B cell (primary cell): Measurements from ENCODE around the gene CEBPB.

Experiments
- EZH2 ChIP-seq: IDR thresholded peaks from 2 replicates; pipeline ENCODE4 v1.6.1; 2012; ENCODE audit warnings: borderline replicate concordance, low read depth, mild to moderate bottlenecking, moderate library complexity, low read length; ENCODE audit not compliant: insufficient read depth, poor library complexity, severe bottlenecking
- TF ChIP-seq, protein P1 (sequence below): fragments of 200-600 bp; IDR thresholded peaks from one replicate; pipeline ENCODE4 v1.8.0; 2022; ENCODE audit warnings: antibody characterized with exemption, mild to moderate bottlenecking

DNA sequence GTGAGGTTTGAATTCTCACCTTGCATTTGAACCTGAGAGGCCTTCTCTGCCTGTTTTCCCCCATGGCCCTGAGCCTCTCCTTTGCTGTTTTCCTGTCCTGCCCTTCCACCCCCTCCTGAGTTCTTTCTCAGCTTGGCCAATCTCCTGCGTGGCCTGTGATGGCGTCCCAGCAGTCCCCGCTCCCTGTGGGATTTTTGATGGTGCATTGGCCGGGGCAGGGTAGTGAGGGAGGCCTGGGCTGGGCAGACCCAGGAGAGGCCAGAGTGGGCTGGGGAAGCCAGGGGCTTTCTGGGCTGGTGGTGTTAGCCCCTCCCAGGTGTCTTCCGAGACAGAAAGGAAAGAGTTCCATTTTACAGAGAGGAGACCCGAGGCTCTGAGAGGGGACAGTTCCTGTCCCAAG, 6.3 kb downstream of the CEBPB start:
- no peak for TF ChIP-seq EZH2
- TF ChIP-seq, protein P1, sequence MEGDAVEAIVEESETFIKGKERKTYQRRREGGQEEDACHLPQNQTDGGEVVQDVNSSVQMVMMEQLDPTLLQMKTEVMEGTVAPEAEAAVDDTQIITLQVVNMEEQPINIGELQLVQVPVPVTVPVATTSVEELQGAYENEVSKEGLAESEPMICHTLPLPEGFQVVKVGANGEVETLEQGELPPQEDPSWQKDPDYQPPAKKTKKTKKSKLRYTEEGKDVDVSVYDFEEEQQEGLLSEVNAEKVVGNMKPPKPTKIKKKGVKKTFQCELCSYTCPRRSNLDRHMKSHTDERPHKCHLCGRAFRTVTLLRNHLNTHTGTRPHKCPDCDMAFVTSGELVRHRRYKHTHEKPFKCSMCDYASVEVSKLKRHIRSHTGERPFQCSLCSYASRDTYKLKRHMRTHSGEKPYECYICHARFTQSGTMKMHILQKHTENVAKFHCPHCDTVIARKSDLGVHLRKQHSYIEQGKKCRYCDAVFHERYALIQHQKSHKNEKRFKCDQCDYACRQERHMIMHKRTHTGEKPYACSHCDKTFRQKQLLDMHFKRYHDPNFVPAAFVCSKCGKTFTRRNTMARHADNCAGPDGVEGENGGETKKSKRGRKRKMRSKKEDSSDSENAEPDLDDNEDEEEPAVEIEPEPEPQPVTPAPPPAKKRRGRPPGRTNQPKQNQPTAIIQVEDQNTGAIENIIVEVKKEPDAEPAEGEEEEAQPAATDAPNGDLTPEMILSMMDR, result no peak
